Measurements from ENCODE around the gene LIN9. TPM values are rescaled to one million over a fixed set of nuclear protein-coding genes. Genes with fewer than 3 reads are reported as not detected.

Gene LIN9
- total and polyA plus RNA-seq, 2 of the 13 experiments (the other 11 are each of a cell fraction or from before 2014, with no cell fraction given), result 3.0 to 10.0 TPM

DNA sequence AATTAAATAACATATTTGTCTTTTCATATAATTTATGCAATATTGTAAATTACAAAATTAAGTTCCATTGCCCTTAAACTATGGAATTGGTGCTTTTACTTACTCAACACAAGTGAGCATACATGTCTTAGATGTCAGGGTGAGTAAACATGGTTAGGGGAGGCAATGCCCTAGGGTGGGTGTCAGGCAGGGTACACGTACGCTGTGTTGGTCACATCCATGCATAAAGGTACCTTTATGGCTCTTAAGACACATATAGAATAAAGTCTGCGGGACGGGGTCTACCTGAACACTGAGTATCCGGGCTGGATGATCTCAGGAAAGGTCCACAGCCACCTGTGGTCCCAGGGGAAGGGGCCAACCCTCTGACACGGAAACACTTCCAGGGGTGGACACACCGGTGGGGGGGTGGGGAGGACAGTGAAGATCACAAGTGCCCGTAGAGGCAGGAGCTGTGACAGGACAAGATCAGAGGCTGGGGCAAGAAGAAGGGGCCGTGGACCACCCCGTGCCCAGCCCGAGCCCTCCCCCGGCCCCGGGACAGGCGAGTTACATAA lies 720 bp downstream of the LIN9 start:
- 11% methylated on average over 7 of the region's 14 CpGs for WGBS (ENCODE audit: low lambda C conversion rate)
- Histone ChIP-seq H3K9me3 (ENCODE audit: low read length) (no peaks in the 10 kb centered on the region), H3K27me3 (ENCODE audit: control insufficient read depth in 1 of 2, insufficient read depth in 2 of 2, low read length in 2 of 2) (no peaks in the 10 kb centered on the region), H3K9ac (ENCODE audit: insufficient read depth, low read depth, low read length) (peak overlapping the region; percentile 89), H3K36me3 (replicated peaks in 1 of 2; ENCODE audit: control insufficient read depth in 1 of 2, insufficient read depth in 2 of 2, low read length in 2 of 2) (0 out of 5 replicates have a peak, but pooled peaks cover 0 to 5% of the 10 kb centered on the region in 2 experiments), H3K4me2 (ENCODE audit: low read depth, low read length) (peak overlapping the region; percentile 96), H3K4me3 (replicated peaks in 1 of 3; ENCODE audit: insufficient read depth in 1 of 3, low read depth in 2 of 3, low read length in 3 of 3) (peak overlapping the region; percentile 92 to 94 (median 93)), H4K20me1 (ENCODE audit: insufficient read depth, low read length) (no peaks in the 10 kb centered on the region), H2AFZ (ENCODE audit: low read length) (no peak overlapping the region), H3K27ac (ENCODE audit: extremely low read length, insufficient read depth, low read length) (peak overlapping the region; percentile 87), H3K79me2 (ENCODE audit: insufficient read depth, low read length) (peaks cover 36% of the 10 kb centered on the region), H3K4me1 (ENCODE audit: insufficient read depth, low read length) (peaks cover 34% of the 10 kb centered on the region)
- ATAC-seq (peak; percentile 51), DNase-seq (ENCODE audit: low spot score) (no peak), FAIRE-seq (no peak)
- ChIA-PET CTCF (ENCODE audit: low intra/inter-chr PET ratio, low total read pairs) (no interaction called here), POLR2A (interaction anchor here (1.1 kb wide), 2 partner anchors 25 to 309 kb away, joined by 3 to 5 read pairs; partner anchors contain the start of gene SDE2)
- intact Hi-C loops (cut with micrococcal nuclease; ENCODE audit: unreplicated experiment) (no loop called here), in situ Hi-C loops (cut with HindIII; ENCODE audit: extremely low pct_ligation_motif_present, low pct_unique_long_range_greater_than_20kb) (no loop called here)
- no TSS peak for BruUV-seq (replicated peaks)
- TF ChIP-seq ZBTB43 (CRISPR knock-in tag; conservative IDR thresholded peaks at IDR 0.05) (no peak), ZFAT (CRISPR knock-in tag; conservative IDR thresholded peaks at IDR 0.05) (no peak), ZNF121 (CRISPR knock-in tag; IDR thresholded peaks at IDR 0.05) (0 out of 2 replicates have a peak, but pooled peaks have one; percentile 11), ONECUT2 (CRISPR knock-in tag; IDR thresholded peaks at IDR 0.05) (no peak), ZNF354B (CRISPR knock-in tag; IDR thresholded peaks at IDR 0.05) (no peak), ATF7-NPFF (CRISPR knock-in tag; IDR thresholded peaks at IDR 0.05; ENCODE audit: low read depth) (no peak), ZNF589 (CRISPR knock-in tag; conservative IDR thresholded peaks at IDR 0.05) (peak; percentile 11; the same call in 1 of the 2 replicates), EZH2 (conservative IDR thresholded peaks at IDR 0.05; ENCODE audit: low read depth, low read length) (no peak), FOSL1 (CRISPR knock-in tag; IDR thresholded peaks at IDR 0.05; ENCODE audit: borderline replicate concordance) (no peak), NRL (CRISPR knock-in tag; IDR thresholded peaks at IDR 0.05; ENCODE audit: borderline replicate concordance) (peak; percentile 62; the same call in 1 of the 2 replicates), SALL2 (CRISPR knock-in tag; IDR thresholded peaks at IDR 0.05) (no peak), TEAD3 (CRISPR knock-in tag; optimal IDR thresholded peaks at IDR 0.05; ENCODE audit: borderline replicate concordance) (peak; percentile 7), ZNF883 (CRISPR knock-in tag; IDR thresholded peaks at IDR 0.05; ENCODE audit: not compliant biosample characterization) (no peak), RFXANK (CRISPR knock-in tag; IDR thresholded peaks at IDR 0.05) (no peak), REL (CRISPR knock-in tag; conservative IDR thresholded peaks at IDR 0.05) (no peak)
- TF ChIP-seq, protein P1, sequence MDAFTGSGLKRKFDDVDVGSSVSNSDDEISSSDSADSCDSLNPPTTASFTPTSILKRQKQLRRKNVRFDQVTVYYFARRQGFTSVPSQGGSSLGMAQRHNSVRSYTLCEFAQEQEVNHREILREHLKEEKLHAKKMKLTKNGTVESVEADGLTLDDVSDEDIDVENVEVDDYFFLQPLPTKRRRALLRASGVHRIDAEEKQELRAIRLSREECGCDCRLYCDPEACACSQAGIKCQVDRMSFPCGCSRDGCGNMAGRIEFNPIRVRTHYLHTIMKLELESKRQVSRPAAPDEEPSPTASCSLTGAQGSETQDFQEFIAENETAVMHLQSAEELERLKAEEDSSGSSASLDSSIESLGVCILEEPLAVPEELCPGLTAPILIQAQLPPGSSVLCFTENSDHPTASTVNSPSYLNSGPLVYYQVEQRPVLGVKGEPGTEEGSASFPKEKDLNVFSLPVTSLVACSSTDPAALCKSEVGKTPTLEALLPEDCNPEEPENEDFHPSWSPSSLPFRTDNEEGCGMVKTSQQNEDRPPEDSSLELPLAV (CRISPR knock-in tag; conservative IDR thresholded peaks at IDR 0.05; ENCODE audit: low read depth), result no peak
- TF ChIP-seq, protein P2, sequence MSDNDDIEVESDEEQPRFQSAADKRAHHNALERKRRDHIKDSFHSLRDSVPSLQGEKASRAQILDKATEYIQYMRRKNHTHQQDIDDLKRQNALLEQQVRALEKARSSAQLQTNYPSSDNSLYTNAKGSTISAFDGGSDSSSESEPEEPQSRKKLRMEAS (IDR thresholded peaks at IDR 0.05), result no peak
- TF ChIP-seq, protein P3, sequence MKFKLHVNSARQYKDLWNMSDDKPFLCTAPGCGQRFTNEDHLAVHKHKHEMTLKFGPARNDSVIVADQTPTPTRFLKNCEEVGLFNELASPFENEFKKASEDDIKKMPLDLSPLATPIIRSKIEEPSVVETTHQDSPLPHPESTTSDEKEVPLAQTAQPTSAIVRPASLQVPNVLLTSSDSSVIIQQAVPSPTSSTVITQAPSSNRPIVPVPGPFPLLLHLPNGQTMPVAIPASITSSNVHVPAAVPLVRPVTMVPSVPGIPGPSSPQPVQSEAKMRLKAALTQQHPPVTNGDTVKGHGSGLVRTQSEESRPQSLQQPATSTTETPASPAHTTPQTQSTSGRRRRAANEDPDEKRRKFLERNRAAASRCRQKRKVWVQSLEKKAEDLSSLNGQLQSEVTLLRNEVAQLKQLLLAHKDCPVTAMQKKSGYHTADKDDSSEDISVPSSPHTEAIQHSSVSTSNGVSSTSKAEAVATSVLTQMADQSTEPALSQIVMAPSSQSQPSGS (CRISPR knock-in tag; IDR thresholded peaks at IDR 0.05), result 0 out of 2 replicates have a peak, but pooled peaks have one; percentile 6
